IMR-90 (cell line): ENCODE data around the gene GOLGA8B. TPM values are rescaled to one million over a fixed set of nuclear protein-coding genes. Genes with fewer than 3 reads are reported as not detected.

Experiments used
- ATAC-seq: fragments of 200-7000 bp; cut with Tn5 transposase; 2 replicates; pipeline ENCODE4 v1.9.1; 2020; ENCODE audit warnings: low read depth, mild to moderate bottlenecking, moderate library complexity
- BruUV-seq: library from RNA; stranded (reverse); fragments of 400-500 nt; replicated peaks from 2 replicates; lab custom pipeline; 2021; lab: Mats Ljungman, UMichigan
- CTCF ChIA-PET: fragments of 300-600 bp; formaldehyde crosslinking; extraction: SDS; loops from one replicate; lab custom pipeline; 2021; ENCODE audit warnings: antibody characterized with exemption; lab: Yijun Ruan, JAX
- POLR2A ChIA-PET: fragments of 300-600 bp; sonication (Branson Sonifier 250); formaldehyde crosslinking; loops from one replicate; lab custom pipeline; 2022; ENCODE audit warnings: antibody characterized with exemption; ENCODE audit not compliant: unreplicated experiment; lab: Charles Lee
- DNase-seq: peaks from one replicate; pipeline ENCODE4 v3.0.0; 2013
- H2AFZ ChIP-seq: replicated peaks from 2 replicates; pipeline ENCODE3; 2013; ENCODE audit warnings: low read length, mild to moderate bottlenecking; ENCODE audit not compliant: poor library complexity
- H2AK5ac ChIP-seq: 2 replicates; pipeline ENCODE4 v1.6.1; 2013; ENCODE audit warnings: low read depth, low read length, inconsistent platforms
- H2AK9ac ChIP-seq: replicated peaks from 2 replicates; pipeline ENCODE3; 2013; ENCODE audit warnings: mild to moderate bottlenecking, low read depth, low read length, moderate library complexity; ENCODE audit not compliant: poor library complexity
- H2BK120ac ChIP-seq: 2 replicates; pipeline ENCODE4 v1.6.1; 2013; ENCODE audit warnings: low read depth, low read length, inconsistent platforms
- H2BK15ac ChIP-seq: 3 replicates; pipeline ENCODE4 v1.6.1; 2013; ENCODE audit warnings: low read depth, low read length, inconsistent platforms
- H2BK20ac ChIP-seq: 2 replicates; pipeline ENCODE4 v1.6.1; 2013; ENCODE audit warnings: low read depth, mild to moderate bottlenecking, inconsistent platforms, low read length, moderate library complexity
- H2BK5ac ChIP-seq: 2 replicates; pipeline ENCODE4 v1.6.1; 2013; ENCODE audit warnings: mild to moderate bottlenecking, low read depth, low read length, inconsistent platforms; ENCODE audit not compliant: poor library complexity, severe bottlenecking
- H3K14ac ChIP-seq: replicated peaks from 2 replicates; pipeline ENCODE4 v1.6.1; 2013; ENCODE audit warnings: low read depth, low read length, inconsistent platforms
- H3K18ac ChIP-seq: 2 replicates; pipeline ENCODE4 v1.6.1; 2013; ENCODE audit warnings: low read depth, low read length, control low read depth
- H3K23ac ChIP-seq: 2 replicates; pipeline ENCODE4 v1.6.1; 2013; ENCODE audit warnings: low read depth, low read length, inconsistent platforms
- H3K27ac ChIP-seq: 2 replicates; pipeline ENCODE4 v1.5.1; 2013; ENCODE audit warnings: mild to moderate bottlenecking, control low read depth, low read length; ENCODE audit not compliant: insufficient read depth
- H3K27me3 ChIP-seq: 2 replicates; pipeline ENCODE4 v1.6.1; 2013; ENCODE audit warnings: low read length; ENCODE audit not compliant: control insufficient read depth, insufficient read depth
- H3K36me3 ChIP-seq: 2 replicates; pipeline ENCODE4 v1.6.1; 2013; ENCODE audit warnings: low read length, mixed read lengths; ENCODE audit not compliant: control insufficient read depth, insufficient read depth
- H3K4ac ChIP-seq: 2 replicates; pipeline ENCODE4 v1.6.1; 2013; ENCODE audit warnings: low read depth, low read length, inconsistent platforms
- H3K4me1 ChIP-seq: 2 replicates; pipeline ENCODE4 v1.6.1; 2013; ENCODE audit warnings: low read length, mixed read lengths; ENCODE audit not compliant: control insufficient read depth, insufficient read depth
- H3K4me2 ChIP-seq: 2 replicates; pipeline ENCODE4 v1.6.1; 2013; ENCODE audit warnings: low read depth, mild to moderate bottlenecking, control low read depth, low read length, moderate library complexity
- H3K4me3 ChIP-seq: 2 replicates; pipeline ENCODE4 v1.5.1; 2013; ENCODE audit warnings: low read depth, mild to moderate bottlenecking, control low read depth, low read length, moderate library complexity; ENCODE audit not compliant: insufficient read depth
- H3K56ac ChIP-seq: 2 replicates; pipeline ENCODE4 v1.6.1; 2013; ENCODE audit warnings: low read length, inconsistent platforms; ENCODE audit not compliant: insufficient read depth; ENCODE audit errors: extremely low read depth
- H3K79me1 ChIP-seq, 2 experiments: 2 replicates each; pipeline ENCODE4 v1.6.1; 2013; ENCODE audit warnings: low read length in 2 of 2, inconsistent platforms in 1 of 2, low read depth in 1 of 2
- H3K9ac ChIP-seq: 2 replicates; pipeline ENCODE4 v1.6.1; 2013; ENCODE audit warnings: low read depth, low read length, control low read depth
- H3K9me1 ChIP-seq: 2 replicates; pipeline ENCODE4 v1.6.1; 2013; ENCODE audit warnings: low read length, inconsistent platforms; ENCODE audit not compliant: insufficient read depth
- H3K9me3 ChIP-seq: 2 replicates; pipeline ENCODE4 v1.6.1; 2013; ENCODE audit warnings: low read length; ENCODE audit not compliant: control insufficient read depth, insufficient read depth
- H4K20me1 ChIP-seq: 2 replicates; pipeline ENCODE4 v1.6.1; 2013; ENCODE audit warnings: low read length, inconsistent platforms; ENCODE audit not compliant: insufficient read depth
- H4K5ac ChIP-seq: 2 replicates; pipeline ENCODE4 v1.6.1; 2013; ENCODE audit warnings: mild to moderate bottlenecking, low read depth, low read length, control low read depth
- H4K8ac ChIP-seq, 2 experiments: 2 replicates each; pipeline ENCODE4 v1.6.1; 2013; ENCODE audit warnings: low read depth in 2 of 2, low read length in 2 of 2, control low read depth in 1 of 2, inconsistent platforms in 1 of 2
- H4K91ac ChIP-seq: 2 replicates; pipeline ENCODE4 v1.6.1; 2013; ENCODE audit warnings: low read depth, low read length, inconsistent platforms; ENCODE audit not compliant: insufficient read depth
- BHLHE40 ChIP-seq: fragments of 150-350 bp; IDR thresholded peaks from 2 replicates; pipeline ENCODE4 v1.6.1; 2016; ENCODE audit warnings: mild to moderate bottlenecking, low read depth, low read length
- CEBPB ChIP-seq: IDR thresholded peaks from 2 replicates; pipeline ENCODE4 v1.6.1; 2012; ENCODE audit warnings: low read depth, low read length, improper control_type of control experiment
- CHD1 ChIP-seq: IDR thresholded peaks from 2 replicates; pipeline ENCODE4 v1.6.1; 2012; ENCODE audit warnings: low read depth, low read length, improper control_type of control experiment
- ELK1 ChIP-seq: fragments of 150-350 bp; IDR thresholded peaks from 2 replicates; pipeline ENCODE4 v1.6.1; 2016; ENCODE audit warnings: low read depth, mild to moderate bottlenecking, low read length, moderate library complexity, borderline replicate concordance
- FOS ChIP-seq: fragments of 150-350 bp; IDR thresholded peaks from 2 replicates; pipeline ENCODE4 v1.6.1; 2016; ENCODE audit warnings: low read depth, low read length
- MAFK ChIP-seq: IDR thresholded peaks from 2 replicates; pipeline ENCODE4 v1.6.1; 2012; ENCODE audit warnings: low read depth, low read length, improper control_type of control experiment
- MXI1 ChIP-seq: IDR thresholded peaks from 2 replicates; pipeline ENCODE4 v1.6.1; 2012; ENCODE audit warnings: low read depth, mild to moderate bottlenecking, low read length, moderate library complexity, borderline replicate concordance
- NFE2L2 ChIP-seq: fragments of 150-350 bp; IDR thresholded peaks from 2 replicates; pipeline ENCODE4 v1.6.1; 2016; ENCODE audit warnings: low read depth, mild to moderate bottlenecking, low read length
- POLR2A ChIP-seq: IDR thresholded peaks from 2 replicates; pipeline ENCODE4 v1.6.1; 2012; ENCODE audit warnings: mild to moderate bottlenecking, low read depth, low read length
- RAD21 ChIP-seq: IDR thresholded peaks from 2 replicates; pipeline ENCODE4 v1.6.1; 2012; ENCODE audit warnings: low read length, improper control_type of control experiment
- RCOR1 ChIP-seq: IDR thresholded peaks from 2 replicates; pipeline ENCODE4 v1.6.1; 2012; ENCODE audit warnings: mild to moderate bottlenecking, low read length, improper control_type of control experiment; ENCODE audit not compliant: insufficient replicate concordance
- RFX5 ChIP-seq: IDR thresholded peaks from 2 replicates; pipeline ENCODE4 v1.8.0; 2012; ENCODE audit warnings: low read depth, mild to moderate bottlenecking, low read length, moderate library complexity
- SMC3 ChIP-seq: fragments of 150-350 bp; IDR thresholded peaks from 2 replicates; pipeline ENCODE4 v1.6.1; 2016; ENCODE audit warnings: low read depth, mild to moderate bottlenecking, antibody characterized with exemption, low read length, moderate library complexity
- WGBS, 2 experiments: methylation state at CpG; one replicate each; pipeline versions ENCODE4 v1.1.5 to v1.1.7; 2013; ENCODE audit warnings: missing lambda C conversion rate in 2 of 2; ENCODE audit not compliant: insufficient read length in 1 of 2; ENCODE audit errors: extremely low coverage in 2 of 2; 5-methylcytosine and 5-hydroxymethylcytosine counted together
- dilution Hi-C: fragments of 300-500 bp; cut with HindIII; formaldehyde crosslinking; loops from one replicate; pipeline ENCODE4 v1.14.3; 2018; ENCODE audit warnings: low sequenced_read_pairs; ENCODE audit not compliant: unreplicated experiment
- in situ Hi-C: fragments of 300-500 bp; cut with MboI; formaldehyde crosslinking; loops from 3 replicates; pipeline ENCODE4 v1.14.3; 2019; ENCODE audit warnings: low sequenced_read_pairs, inconsistent platforms, mixed read lengths
- intact Hi-C: fragments of 100-400 bp; cut with micrococcal nuclease; formaldehyde crosslinking; loops from 2 replicates; pipeline ENCODE4 v1.10.0; 2022
- polyA plus RNA-seq, 3 experiments: library from polyadenylated mRNA; depleted of rRNA; stranded (reverse); fragments of >200 nt; gene quantifications; 2 replicates each; pipeline ENCODE4 v1.2.3, GENCODE V29; 2012; ENCODE audit warnings: low replicate concordance in 1 of 3
- total RNA-seq: library from RNA; depleted of rRNA; stranded (reverse); fragments of >200 nt; gene quantifications from 2 replicates; pipeline ENCODE4 v1.2.3, GENCODE V29; 2012
- TF ChIP-seq, protein P1 (sequence below): conservative IDR thresholded peaks from 2 replicates; pipeline ENCODE4 v1.5.1; 2012; ENCODE audit warnings: mild to moderate bottlenecking, low read depth, low read length, improper control_type of control experiment

GOLGA8B gene
- total and polyA plus RNA-seq, 2 of the 4 experiments (the other 2 are of a cell fraction), result 7.7 to 31.6 TPM

- CTCF ChIA-PET, result interaction anchor here (0.6 kb wide), 1 partner anchor 223 kb away, joined by 3 read pairs; no protein-coding TSS in a partner anchor
- BruUV-seq, result no TSS peak
- peaks cover 14% of the 10 kb centered on the region for H3K9me1 ChIP-seq
- peaks cover 23% of the 10 kb centered on the region for H4K20me1 ChIP-seq
- H2AK5ac ChIP-seq, result no peak overlapping the region
- TF ChIP-seq MAFK (no peak), RAD21 (no peak), RFX5 (no peak), ELK1 (no peak), NFE2L2 (no peak), RCOR1 (no peak), CHD1 (no peak), MXI1 (no peak), CEBPB (no peak), POLR2A (no peak), FOS (no peak), BHLHE40 (no peak), SMC3 (no peak)
- TF ChIP-seq, protein P1, sequence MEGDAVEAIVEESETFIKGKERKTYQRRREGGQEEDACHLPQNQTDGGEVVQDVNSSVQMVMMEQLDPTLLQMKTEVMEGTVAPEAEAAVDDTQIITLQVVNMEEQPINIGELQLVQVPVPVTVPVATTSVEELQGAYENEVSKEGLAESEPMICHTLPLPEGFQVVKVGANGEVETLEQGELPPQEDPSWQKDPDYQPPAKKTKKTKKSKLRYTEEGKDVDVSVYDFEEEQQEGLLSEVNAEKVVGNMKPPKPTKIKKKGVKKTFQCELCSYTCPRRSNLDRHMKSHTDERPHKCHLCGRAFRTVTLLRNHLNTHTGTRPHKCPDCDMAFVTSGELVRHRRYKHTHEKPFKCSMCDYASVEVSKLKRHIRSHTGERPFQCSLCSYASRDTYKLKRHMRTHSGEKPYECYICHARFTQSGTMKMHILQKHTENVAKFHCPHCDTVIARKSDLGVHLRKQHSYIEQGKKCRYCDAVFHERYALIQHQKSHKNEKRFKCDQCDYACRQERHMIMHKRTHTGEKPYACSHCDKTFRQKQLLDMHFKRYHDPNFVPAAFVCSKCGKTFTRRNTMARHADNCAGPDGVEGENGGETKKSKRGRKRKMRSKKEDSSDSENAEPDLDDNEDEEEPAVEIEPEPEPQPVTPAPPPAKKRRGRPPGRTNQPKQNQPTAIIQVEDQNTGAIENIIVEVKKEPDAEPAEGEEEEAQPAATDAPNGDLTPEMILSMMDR, result no peak
- H3K4me1 ChIP-seq, result peaks cover 19% of the 10 kb centered on the region
- no peak overlapping the region for H3K18ac ChIP-seq
- no peak overlapping the region for H2AK9ac ChIP-seq
- no peak overlapping the region for H3K14ac ChIP-seq
- H3K9me3 ChIP-seq, result no peaks in the 10 kb centered on the region
- dilution Hi-C loops (no loop called here), in situ Hi-C loops (loop anchor here (5.0 to 25.0 kb wide), 3 partner anchors 234 to 469 kb away; partner anchors contain the start of genes EMC4, EMC7 and PGBD4), intact Hi-C loops (loop anchor here (5.0 kb wide), 1 partner anchor 224 kb away; no protein-coding TSS in a partner anchor)
- H3K27ac ChIP-seq, result no peak overlapping the region
- POLR2A ChIA-PET, result no interaction called here
- H2BK20ac ChIP-seq, result no peak overlapping the region
- no peak overlapping the region for H3K4ac ChIP-seq
- H4K8ac ChIP-seq, result no peak overlapping the region
- DNase-seq, result no peak
- H4K91ac ChIP-seq, result no peak overlapping the region
- no peak overlapping the region for H3K9ac ChIP-seq
- H2BK15ac ChIP-seq, result no peak overlapping the region
- H3K4me3 ChIP-seq, result no peak overlapping the region
- H2AFZ ChIP-seq, result no peak overlapping the region
- no peak overlapping the region for H3K23ac ChIP-seq
- H4K5ac ChIP-seq, result no peak overlapping the region
- WGBS, 2 experiments, result no CpG with 5 or more reads among the region's 9 CpGs
- H3K79me1 ChIP-seq, result peaks cover 15 to 63% of the 10 kb centered on the region in 2 experiments
- no peak overlapping the region for H3K56ac ChIP-seq
- H2BK5ac ChIP-seq, result no peak overlapping the region
- H2BK120ac ChIP-seq, result no peak overlapping the region
- H3K27me3 ChIP-seq, result no peaks in the 10 kb centered on the region; the same call in 1 of the 2 replicates
- no peaks in the 10 kb centered on the region for H3K36me3 ChIP-seq
- no peak overlapping the region for H3K4me2 ChIP-seq
- no peak for ATAC-seq
These were observed 2.4 kb downstream of the GOLGA8B start for GRCh38 chr15:34581043-34581365.
